SK-N-SH treated with all-trans-retinoic acid at 6 μM for 48 hours (cell line): ENCODE measurements around the gene CHN1.

Experiments
- ATAC-seq: fragments of 200-7000 bp; cut with Tn5 transposase; 3 replicates; pipeline ENCODE4 v1.9.1; 2020; ENCODE audit warnings: mild to moderate bottlenecking, moderate library complexity
- BACH2 ChIP-seq: fragments of 250-450 bp; sonication (Bioruptor Pico); IDR thresholded peaks from 2 replicates; pipeline ENCODE4 v1.9.0; 2021; ENCODE audit warnings: mild to moderate bottlenecking, borderline replicate concordance
- GLIS3 ChIP-seq: fragments of 250-450 bp; sonication (Bioruptor Pico); IDR thresholded peaks from 2 replicates; pipeline ENCODE4 v1.5.0; 2020; ENCODE audit warnings: mild to moderate bottlenecking, moderate library complexity
- ISL1 ChIP-seq: fragments of 250-450 bp; sonication (Bioruptor Pico); IDR thresholded peaks from 2 replicates; pipeline ENCODE4 v2.1.2; 2022; ENCODE audit warnings: mild to moderate bottlenecking, moderate library complexity
- PPARA ChIP-seq: fragments of 250-450 bp; sonication (Bioruptor Pico); IDR thresholded peaks from 2 replicates; pipeline ENCODE4 v1.5.0; 2020; ENCODE audit warnings: mild to moderate bottlenecking, borderline replicate concordance
- RARB ChIP-seq: fragments of 250-450 bp; sonication (Bioruptor Pico); IDR thresholded peaks from 2 replicates; pipeline ENCODE4 v1.8.0; 2021; ENCODE audit warnings: mild to moderate bottlenecking, moderate library complexity
- SNAI2 ChIP-seq: fragments of 250-450 bp; sonication (Bioruptor Pico); IDR thresholded peaks from 2 replicates; pipeline ENCODE4 v1.5.0; 2020; ENCODE audit warnings: mild to moderate bottlenecking, moderate library complexity
- TCF4 ChIP-seq: fragments of 250-450 bp; sonication (Bioruptor Pico); IDR thresholded peaks from 2 replicates; pipeline ENCODE4 v1.8.0; 2021; ENCODE audit warnings: mild to moderate bottlenecking, moderate library complexity, borderline replicate concordance
- ZC3H10 ChIP-seq: fragments of 250-450 bp; sonication (Bioruptor Pico); IDR thresholded peaks from 2 replicates; pipeline ENCODE4 v1.5.1; 2021; ENCODE audit warnings: mild to moderate bottlenecking, moderate library complexity
- ZFP3 ChIP-seq: fragments of 250-450 bp; sonication (Bioruptor Pico); IDR thresholded peaks from 2 replicates; pipeline ENCODE4 v1.5.0; 2020; ENCODE audit warnings: mild to moderate bottlenecking, moderate library complexity
- ZFP30 ChIP-seq: fragments of 450-650 bp; formaldehyde crosslinking; IDR thresholded peaks from 2 replicates; pipeline ENCODE4 v1.5.0; 2022; ENCODE audit warnings: mild to moderate bottlenecking, moderate library complexity
- ZNF565 ChIP-seq: fragments of 450-650 bp; formaldehyde crosslinking; conservative IDR thresholded peaks from 2 replicates; pipeline ENCODE4 v1.5.0; 2020; ENCODE audit warnings: low read depth, mild to moderate bottlenecking, moderate library complexity
- ZNF70 ChIP-seq: fragments of 450-650 bp; formaldehyde crosslinking; IDR thresholded peaks from 2 replicates; pipeline ENCODE4 v1.5.0; 2020; ENCODE audit warnings: mild to moderate bottlenecking, moderate library complexity
- ZNF8 ChIP-seq: fragments of 450-650 bp; formaldehyde crosslinking; IDR thresholded peaks from 2 replicates; pipeline ENCODE4 v1.5.0; 2020; ENCODE audit warnings: mild to moderate bottlenecking, moderate library complexity
- TF ChIP-seq, protein P1 (sequence below): fragments of 250-450 bp; sonication (Bioruptor Pico); IDR thresholded peaks from 2 replicates; pipeline ENCODE4 v1.8.0; 2020; ENCODE audit warnings: mild to moderate bottlenecking, moderate library complexity, borderline replicate concordance
- TF ChIP-seq, protein P2 (sequence below): fragments of 250-450 bp; sonication (Bioruptor Pico); IDR thresholded peaks from 2 replicates; pipeline ENCODE4 v1.5.0; 2020; ENCODE audit warnings: mild to moderate bottlenecking, moderate library complexity
- TF ChIP-seq, protein P3 (sequence below): fragments of 250-450 bp; sonication (Bioruptor Pico); IDR thresholded peaks from 2 replicates; pipeline ENCODE4 v1.8.0; 2021; ENCODE audit warnings: low read depth, mild to moderate bottlenecking, moderate library complexity, borderline replicate concordance
- TF ChIP-seq, protein P4 (sequence below): fragments of 250-450 bp; sonication (Bioruptor Pico); IDR thresholded peaks from 2 replicates; pipeline ENCODE4 v1.5.1; 2020; ENCODE audit warnings: low read depth, mild to moderate bottlenecking, moderate library complexity
- TF ChIP-seq, protein P5 (sequence below): fragments of 250-450 bp; sonication (Bioruptor Pico); IDR thresholded peaks from 2 replicates; pipeline ENCODE4 v1.5.1; 2021; ENCODE audit warnings: mild to moderate bottlenecking, moderate library complexity

CHN1 gene

DNA sequence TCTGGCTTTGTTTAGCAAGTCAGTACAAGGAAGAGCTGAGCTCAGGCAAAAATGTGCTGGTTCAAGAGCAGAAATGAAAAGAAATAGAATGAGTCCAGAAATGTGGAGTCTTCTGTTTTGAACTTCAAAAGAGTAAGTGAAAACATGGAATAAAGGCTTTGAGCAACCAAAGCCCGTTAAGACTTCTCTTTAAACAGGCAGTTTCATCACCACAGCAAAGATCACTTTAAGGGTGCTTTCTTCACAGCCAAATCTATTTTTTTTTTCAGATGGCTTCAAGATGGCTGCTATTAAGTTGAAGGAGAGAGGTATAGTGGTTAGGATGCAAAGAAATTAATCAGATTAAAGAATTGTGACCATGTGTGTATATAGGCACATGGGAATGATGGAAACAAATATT is 238.9 kb downstream of the CHN1 start:
- TF ChIP-seq RARB (CRISPR knock-in tag), result no peak
- no peak for TF ChIP-seq SNAI2 (CRISPR knock-in tag)
- no peak for TF ChIP-seq ZC3H10 (CRISPR knock-in tag)
- no peak for TF ChIP-seq BACH2 (CRISPR knock-in tag)
- TF ChIP-seq ZFP30 (CRISPR knock-in tag), result no peak
- TF ChIP-seq, protein P1, sequence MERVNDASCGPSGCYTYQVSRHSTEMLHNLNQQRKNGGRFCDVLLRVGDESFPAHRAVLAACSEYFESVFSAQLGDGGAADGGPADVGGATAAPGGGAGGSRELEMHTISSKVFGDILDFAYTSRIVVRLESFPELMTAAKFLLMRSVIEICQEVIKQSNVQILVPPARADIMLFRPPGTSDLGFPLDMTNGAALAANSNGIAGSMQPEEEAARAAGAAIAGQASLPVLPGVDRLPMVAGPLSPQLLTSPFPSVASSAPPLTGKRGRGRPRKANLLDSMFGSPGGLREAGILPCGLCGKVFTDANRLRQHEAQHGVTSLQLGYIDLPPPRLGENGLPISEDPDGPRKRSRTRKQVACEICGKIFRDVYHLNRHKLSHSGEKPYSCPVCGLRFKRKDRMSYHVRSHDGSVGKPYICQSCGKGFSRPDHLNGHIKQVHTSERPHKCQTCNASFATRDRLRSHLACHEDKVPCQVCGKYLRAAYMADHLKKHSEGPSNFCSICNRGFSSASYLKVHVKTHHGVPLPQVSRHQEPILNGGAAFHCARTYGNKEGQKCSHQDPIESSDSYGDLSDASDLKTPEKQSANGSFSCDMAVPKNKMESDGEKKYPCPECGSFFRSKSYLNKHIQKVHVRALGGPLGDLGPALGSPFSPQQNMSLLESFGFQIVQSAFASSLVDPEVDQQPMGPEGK, result no peak
- TF ChIP-seq, protein P2, sequence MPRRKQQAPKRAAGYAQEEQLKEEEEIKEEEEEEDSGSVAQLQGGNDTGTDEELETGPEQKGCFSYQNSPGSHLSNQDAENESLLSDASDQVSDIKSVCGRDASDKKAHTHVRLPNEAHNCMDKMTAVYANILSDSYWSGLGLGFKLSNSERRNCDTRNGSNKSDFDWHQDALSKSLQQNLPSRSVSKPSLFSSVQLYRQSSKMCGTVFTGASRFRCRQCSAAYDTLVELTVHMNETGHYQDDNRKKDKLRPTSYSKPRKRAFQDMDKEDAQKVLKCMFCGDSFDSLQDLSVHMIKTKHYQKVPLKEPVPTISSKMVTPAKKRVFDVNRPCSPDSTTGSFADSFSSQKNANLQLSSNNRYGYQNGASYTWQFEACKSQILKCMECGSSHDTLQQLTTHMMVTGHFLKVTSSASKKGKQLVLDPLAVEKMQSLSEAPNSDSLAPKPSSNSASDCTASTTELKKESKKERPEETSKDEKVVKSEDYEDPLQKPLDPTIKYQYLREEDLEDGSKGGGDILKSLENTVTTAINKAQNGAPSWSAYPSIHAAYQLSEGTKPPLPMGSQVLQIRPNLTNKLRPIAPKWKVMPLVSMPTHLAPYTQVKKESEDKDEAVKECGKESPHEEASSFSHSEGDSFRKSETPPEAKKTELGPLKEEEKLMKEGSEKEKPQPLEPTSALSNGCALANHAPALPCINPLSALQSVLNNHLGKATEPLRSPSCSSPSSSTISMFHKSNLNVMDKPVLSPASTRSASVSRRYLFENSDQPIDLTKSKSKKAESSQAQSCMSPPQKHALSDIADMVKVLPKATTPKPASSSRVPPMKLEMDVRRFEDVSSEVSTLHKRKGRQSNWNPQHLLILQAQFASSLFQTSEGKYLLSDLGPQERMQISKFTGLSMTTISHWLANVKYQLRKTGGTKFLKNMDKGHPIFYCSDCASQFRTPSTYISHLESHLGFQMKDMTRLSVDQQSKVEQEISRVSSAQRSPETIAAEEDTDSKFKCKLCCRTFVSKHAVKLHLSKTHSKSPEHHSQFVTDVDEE (CRISPR knock-in tag), result no peak
- no peak for TF ChIP-seq GLIS3 (CRISPR knock-in tag)
- TF ChIP-seq, protein P3, sequence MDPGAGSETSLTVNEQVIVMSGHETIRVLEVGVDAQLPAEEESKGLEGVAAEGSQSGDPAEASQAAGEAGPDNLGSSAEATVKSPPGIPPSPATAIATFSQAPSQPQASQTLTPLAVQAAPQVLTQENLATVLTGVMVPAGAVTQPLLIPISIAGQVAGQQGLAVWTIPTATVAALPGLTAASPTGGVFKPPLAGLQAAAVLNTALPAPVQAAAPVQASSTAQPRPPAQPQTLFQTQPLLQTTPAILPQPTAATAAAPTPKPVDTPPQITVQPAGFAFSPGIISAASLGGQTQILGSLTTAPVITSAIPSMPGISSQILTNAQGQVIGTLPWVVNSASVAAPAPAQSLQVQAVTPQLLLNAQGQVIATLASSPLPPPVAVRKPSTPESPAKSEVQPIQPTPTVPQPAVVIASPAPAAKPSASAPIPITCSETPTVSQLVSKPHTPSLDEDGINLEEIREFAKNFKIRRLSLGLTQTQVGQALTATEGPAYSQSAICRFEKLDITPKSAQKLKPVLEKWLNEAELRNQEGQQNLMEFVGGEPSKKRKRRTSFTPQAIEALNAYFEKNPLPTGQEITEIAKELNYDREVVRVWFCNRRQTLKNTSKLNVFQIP, result no peak
- TF ChIP-seq ZNF8 (CRISPR knock-in tag), result no peak
- no peak for TF ChIP-seq TCF4 (CRISPR knock-in tag)
- TF ChIP-seq, protein P4, sequence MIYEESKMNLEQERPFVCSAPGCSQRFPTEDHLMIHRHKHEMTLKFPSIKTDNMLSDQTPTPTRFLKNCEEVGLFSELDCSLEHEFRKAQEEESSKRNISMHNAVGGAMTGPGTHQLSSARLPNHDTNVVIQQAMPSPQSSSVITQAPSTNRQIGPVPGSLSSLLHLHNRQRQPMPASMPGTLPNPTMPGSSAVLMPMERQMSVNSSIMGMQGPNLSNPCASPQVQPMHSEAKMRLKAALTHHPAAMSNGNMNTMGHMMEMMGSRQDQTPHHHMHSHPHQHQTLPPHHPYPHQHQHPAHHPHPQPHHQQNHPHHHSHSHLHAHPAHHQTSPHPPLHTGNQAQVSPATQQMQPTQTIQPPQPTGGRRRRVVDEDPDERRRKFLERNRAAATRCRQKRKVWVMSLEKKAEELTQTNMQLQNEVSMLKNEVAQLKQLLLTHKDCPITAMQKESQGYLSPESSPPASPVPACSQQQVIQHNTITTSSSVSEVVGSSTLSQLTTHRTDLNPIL (CRISPR knock-in tag), result no peak
- no peak for TF ChIP-seq PPARA (CRISPR knock-in tag)
- TF ChIP-seq ZNF565, result no peak
- no peak for TF ChIP-seq ZNF70
- no peak for TF ChIP-seq ZFP3 (CRISPR knock-in tag)
- TF ChIP-seq ISL1 (CRISPR knock-in tag), result no peak
- no peak for ATAC-seq

DNA sequence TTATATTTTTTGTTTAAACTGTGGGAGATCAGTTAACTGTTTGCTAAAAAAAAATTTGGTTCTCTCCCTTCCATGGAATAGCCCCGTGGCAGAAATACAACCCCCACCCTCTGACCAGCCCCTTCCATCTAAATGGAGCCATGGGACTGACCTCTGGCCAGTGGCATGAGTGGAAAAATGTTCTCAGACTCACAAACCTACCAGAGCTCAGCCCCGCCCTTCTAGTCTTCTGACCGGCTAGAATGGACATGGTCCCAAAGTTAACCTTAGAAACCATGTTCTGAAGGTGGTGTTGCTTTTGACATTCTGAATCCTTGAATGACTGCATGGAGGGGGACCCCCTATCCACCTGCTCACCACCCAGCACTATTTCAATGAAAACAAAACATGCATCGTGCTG is 239.6 kb downstream of the CHN1 start:
- no peak for ATAC-seq

More for the DNA sequence above, 239.6 kb downstream of the CHN1 start:
- TF ChIP-seq, protein P5, sequence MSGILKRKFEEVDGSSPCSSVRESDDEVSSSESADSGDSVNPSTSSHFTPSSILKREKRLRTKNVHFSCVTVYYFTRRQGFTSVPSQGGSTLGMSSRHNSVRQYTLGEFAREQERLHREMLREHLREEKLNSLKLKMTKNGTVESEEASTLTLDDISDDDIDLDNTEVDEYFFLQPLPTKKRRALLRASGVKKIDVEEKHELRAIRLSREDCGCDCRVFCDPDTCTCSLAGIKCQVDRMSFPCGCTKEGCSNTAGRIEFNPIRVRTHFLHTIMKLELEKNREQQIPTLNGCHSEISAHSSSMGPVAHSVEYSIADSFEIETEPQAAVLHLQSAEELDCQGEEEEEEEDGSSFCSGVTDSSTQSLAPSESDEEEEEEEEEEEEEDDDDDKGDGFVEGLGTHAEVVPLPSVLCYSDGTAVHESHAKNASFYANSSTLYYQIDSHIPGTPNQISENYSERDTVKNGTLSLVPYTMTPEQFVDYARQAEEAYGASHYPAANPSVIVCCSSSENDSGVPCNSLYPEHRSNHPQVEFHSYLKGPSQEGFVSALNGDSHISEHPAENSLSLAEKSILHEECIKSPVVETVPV (CRISPR knock-in tag), result no peak
- TF ChIP-seq, protein P4 (CRISPR knock-in tag), result no peak
- no peak for TF ChIP-seq ISL1 (CRISPR knock-in tag)
- TF ChIP-seq, protein P2 (CRISPR knock-in tag), result no peak
- TF ChIP-seq ZC3H10 (CRISPR knock-in tag), result no peak
